Measurements from ENCODE around the gene COL4A1. TPM values are rescaled to one million over a fixed set of nuclear protein-coding genes. Genes with fewer than 3 reads are reported as not detected.

Gene COL4A1
- total and polyA plus RNA-seq, 2 of the 13 experiments (the other 11 are each of a cell fraction or from before 2014, with no cell fraction given) = not detected

DNA sequence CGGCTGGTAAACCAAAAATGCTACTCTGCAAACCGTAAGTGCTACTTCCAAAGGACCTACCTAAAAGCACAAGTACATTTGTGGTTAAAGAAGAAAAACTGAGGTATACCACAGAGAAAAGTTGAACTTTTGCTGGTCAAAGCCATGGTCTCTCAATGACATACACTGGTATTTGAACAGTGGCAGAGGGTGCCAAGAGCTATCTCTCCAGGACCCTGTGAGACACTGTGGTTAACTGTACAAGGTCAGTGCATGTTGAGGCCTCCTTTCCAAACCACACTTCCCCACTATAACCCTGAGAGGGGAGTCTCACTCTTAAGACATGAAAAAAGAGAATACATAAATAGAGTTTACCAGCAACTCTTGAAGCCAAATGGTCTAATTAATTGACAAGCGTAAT is 49.5 kb downstream of the COL4A1 start (continued):
- TF ChIP-seq, protein P1, sequence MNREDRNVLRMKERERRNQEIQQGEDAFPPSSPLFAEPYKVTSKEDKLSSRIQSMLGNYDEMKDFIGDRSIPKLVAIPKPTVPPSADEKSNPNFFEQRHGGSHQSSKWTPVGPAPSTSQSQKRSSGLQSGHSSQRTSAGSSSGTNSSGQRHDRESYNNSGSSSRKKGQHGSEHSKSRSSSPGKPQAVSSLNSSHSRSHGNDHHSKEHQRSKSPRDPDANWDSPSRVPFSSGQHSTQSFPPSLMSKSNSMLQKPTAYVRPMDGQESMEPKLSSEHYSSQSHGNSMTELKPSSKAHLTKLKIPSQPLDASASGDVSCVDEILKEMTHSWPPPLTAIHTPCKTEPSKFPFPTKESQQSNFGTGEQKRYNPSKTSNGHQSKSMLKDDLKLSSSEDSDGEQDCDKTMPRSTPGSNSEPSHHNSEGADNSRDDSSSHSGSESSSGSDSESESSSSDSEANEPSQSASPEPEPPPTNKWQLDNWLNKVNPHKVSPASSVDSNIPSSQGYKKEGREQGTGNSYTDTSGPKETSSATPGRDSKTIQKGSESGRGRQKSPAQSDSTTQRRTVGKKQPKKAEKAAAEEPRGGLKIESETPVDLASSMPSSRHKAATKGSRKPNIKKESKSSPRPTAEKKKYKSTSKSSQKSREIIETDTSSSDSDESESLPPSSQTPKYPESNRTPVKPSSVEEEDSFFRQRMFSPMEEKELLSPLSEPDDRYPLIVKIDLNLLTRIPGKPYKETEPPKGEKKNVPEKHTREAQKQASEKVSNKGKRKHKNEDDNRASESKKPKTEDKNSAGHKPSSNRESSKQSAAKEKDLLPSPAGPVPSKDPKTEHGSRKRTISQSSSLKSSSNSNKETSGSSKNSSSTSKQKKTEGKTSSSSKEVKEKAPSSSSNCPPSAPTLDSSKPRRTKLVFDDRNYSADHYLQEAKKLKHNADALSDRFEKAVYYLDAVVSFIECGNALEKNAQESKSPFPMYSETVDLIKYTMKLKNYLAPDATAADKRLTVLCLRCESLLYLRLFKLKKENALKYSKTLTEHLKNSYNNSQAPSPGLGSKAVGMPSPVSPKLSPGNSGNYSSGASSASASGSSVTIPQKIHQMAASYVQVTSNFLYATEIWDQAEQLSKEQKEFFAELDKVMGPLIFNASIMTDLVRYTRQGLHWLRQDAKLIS (CRISPR knock-in tag; IDR thresholded peaks at IDR 0.05) = no peak
- no peak for TF ChIP-seq HNRNPUL1 (IDR thresholded peaks at IDR 0.05; ENCODE audit: low read depth, low read length)
- TF ChIP-seq, protein P2, sequence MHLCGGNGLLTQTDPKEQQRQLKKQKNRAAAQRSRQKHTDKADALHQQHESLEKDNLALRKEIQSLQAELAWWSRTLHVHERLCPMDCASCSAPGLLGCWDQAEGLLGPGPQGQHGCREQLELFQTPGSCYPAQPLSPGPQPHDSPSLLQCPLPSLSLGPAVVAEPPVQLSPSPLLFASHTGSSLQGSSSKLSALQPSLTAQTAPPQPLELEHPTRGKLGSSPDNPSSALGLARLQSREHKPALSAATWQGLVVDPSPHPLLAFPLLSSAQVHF (CRISPR knock-in tag; IDR thresholded peaks at IDR 0.05) = no peak

DNA sequence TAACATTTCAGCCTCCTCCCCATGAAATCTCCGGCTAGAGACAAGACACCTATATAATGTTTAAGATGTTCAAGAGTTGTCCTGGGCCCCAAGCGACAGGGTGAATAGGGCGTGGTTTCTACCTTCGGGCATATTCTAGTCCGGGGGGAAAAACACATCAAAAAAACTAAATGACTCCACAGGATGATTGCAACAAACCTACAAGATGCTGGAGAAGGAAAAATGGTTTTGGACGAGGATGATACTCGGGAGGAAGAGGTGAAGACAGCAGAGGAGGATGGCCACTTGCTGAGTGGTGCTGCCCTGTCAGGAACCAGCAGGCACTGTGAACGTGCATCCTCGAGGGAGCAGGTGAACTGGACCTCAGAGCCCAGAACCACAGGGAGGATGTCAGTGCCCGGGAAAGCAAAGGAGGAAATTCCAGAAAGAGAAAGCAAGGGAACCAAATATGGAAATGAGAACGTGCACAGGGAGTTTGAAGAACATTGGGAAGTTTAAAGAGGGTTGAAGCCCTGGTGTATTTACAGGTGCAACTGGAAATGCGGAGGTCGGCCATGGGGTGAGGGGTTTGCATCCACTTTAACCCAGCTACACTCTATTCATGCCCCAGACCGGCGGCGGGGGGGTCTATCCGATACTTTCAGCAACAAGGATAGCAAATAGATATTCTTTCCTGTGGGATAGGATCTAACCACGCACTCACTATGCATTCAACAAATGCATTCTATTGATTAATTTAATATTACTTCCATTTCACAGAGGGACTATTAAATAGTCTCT is 50.6 kb downstream of the COL4A1 start:
- no peaks in the 10 kb centered on the region for H3K79me2 ChIP-seq (ENCODE audit: insufficient read depth, low read length)
- H3K4me1 ChIP-seq (ENCODE audit: insufficient read depth, low read length) = no peaks in the 10 kb centered on the region
- no peaks in the 10 kb centered on the region for H3K9me3 ChIP-seq (ENCODE audit: low read length)
- no peak overlapping the region for H2AFZ ChIP-seq (ENCODE audit: low read length)
- H3K9ac ChIP-seq (ENCODE audit: insufficient read depth, low read depth, low read length) = no peak overlapping the region
- no peak for ATAC-seq
- no peak for DNase-seq (ENCODE audit: low spot score)
- no peak overlapping the region for H3K4me3 ChIP-seq (replicated peaks in 1 of 3; ENCODE audit: insufficient read depth in 1 of 3, low read depth in 2 of 3, low read length in 3 of 3)
- ChIA-PET POLR2A (no interaction called here), CTCF (ENCODE audit: low intra/inter-chr PET ratio, low total read pairs) (no interaction called here)
- BruUV-seq (replicated peaks) = no TSS peak
- in situ Hi-C loops (cut with HindIII; ENCODE audit: extremely low pct_ligation_motif_present, low pct_unique_long_range_greater_than_20kb) (no loop called here), intact Hi-C loops (cut with micrococcal nuclease; ENCODE audit: unreplicated experiment) (no loop called here)
- no peak overlapping the region for H3K4me2 ChIP-seq (ENCODE audit: low read depth, low read length)
- H3K36me3 ChIP-seq (replicated peaks in 1 of 2; ENCODE audit: control insufficient read depth in 1 of 2, insufficient read depth in 2 of 2, low read length in 2 of 2) = no peaks in the 10 kb centered on the region
- no peak for FAIRE-seq
- no peaks in the 10 kb centered on the region for H4K20me1 ChIP-seq (ENCODE audit: insufficient read depth, low read length)
- peaks cover 0 to 4% of the 10 kb centered on the region in 2 experiments; a peak in 1 of 5 replicates for H3K27me3 ChIP-seq (ENCODE audit: control insufficient read depth in 1 of 2, insufficient read depth in 2 of 2, low read length in 2 of 2)
- 24% methylated on average over 18 of the region's 18 CpGs for WGBS (ENCODE audit: low lambda C conversion rate)
- H3K27ac ChIP-seq (ENCODE audit: extremely low read length, insufficient read depth, low read length) = no peak overlapping the region
- TF ChIP-seq, protein P3, sequence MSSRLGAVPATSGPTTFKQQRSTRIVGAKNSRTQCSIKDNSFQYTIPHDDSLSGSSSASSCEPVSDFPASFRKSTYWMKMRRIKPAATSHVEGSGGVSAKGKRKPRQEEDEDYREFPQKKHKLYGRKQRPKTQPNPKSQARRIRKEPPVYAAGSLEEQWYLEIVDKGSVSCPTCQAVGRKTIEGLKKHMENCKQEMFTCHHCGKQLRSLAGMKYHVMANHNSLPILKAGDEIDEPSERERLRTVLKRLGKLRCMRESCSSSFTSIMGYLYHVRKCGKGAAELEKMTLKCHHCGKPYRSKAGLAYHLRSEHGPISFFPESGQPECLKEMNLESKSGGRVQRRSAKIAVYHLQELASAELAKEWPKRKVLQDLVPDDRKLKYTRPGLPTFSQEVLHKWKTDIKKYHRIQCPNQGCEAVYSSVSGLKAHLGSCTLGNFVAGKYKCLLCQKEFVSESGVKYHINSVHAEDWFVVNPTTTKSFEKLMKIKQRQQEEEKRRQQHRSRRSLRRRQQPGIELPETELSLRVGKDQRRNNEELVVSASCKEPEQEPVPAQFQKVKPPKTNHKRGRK (CRISPR knock-in tag; IDR thresholded peaks at IDR 0.05) = no peak
- TF ChIP-seq, protein P4, sequence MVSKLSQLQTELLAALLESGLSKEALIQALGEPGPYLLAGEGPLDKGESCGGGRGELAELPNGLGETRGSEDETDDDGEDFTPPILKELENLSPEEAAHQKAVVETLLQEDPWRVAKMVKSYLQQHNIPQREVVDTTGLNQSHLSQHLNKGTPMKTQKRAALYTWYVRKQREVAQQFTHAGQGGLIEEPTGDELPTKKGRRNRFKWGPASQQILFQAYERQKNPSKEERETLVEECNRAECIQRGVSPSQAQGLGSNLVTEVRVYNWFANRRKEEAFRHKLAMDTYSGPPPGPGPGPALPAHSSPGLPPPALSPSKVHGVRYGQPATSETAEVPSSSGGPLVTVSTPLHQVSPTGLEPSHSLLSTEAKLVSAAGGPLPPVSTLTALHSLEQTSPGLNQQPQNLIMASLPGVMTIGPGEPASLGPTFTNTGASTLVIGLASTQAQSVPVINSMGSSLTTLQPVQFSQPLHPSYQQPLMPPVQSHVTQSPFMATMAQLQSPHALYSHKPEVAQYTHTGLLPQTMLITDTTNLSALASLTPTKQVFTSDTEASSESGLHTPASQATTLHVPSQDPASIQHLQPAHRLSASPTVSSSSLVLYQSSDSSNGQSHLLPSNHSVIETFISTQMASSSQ (IDR thresholded peaks at IDR 0.05; ENCODE audit: low read depth) = no peak
- TF ChIP-seq, protein P4 (CRISPR knock-in tag; IDR thresholded peaks at IDR 0.05; ENCODE audit: borderline replicate concordance) = no peak
- no peak for TF ChIP-seq ZNF549 (CRISPR knock-in tag; IDR thresholded peaks at IDR 0.05)
- TF ChIP-seq ZNF737 (CRISPR knock-in tag; IDR thresholded peaks at IDR 0.05; ENCODE audit: borderline replicate concordance) = no peak
- TF ChIP-seq ZNF598 (CRISPR knock-in tag; IDR thresholded peaks at IDR 0.05; ENCODE audit: borderline replicate concordance) = no peak
- no peak for TF ChIP-seq ZNF605 (CRISPR knock-in tag; IDR thresholded peaks at IDR 0.05)
- TF ChIP-seq DNMT1 (CRISPR knock-in tag; IDR thresholded peaks at IDR 0.05) = no peak
- no peak for TF ChIP-seq ZNF33B (CRISPR knock-in tag; IDR thresholded peaks at IDR 0.05)
